Body of pancreas (tissue), 4 donors: Measurements from ENCODE around the gene GUK1. TPM values are rescaled to one million over a fixed set of nuclear protein-coding genes. Genes with fewer than 3 reads are reported as not detected.
A peak's percentile ranks its signal among the peaks of the same experiment; 100 is the strongest.

Source experiments
- ATAC-seq: fragments of 150-250 bp; one replicate; pipeline ENCODE4 v1.9.1; 2016
- DNase-seq, 4 donors: peaks; one replicate each; pipeline ENCODE4 v3.0.0-alpha.2; 2019
- H3K27ac ChIP-seq, 4 donors: fragments of 200-600 bp; sonication (generic); 1 replicate in 3 of 4; 2 replicates in 1 of 4; pipeline versions ENCODE4 v1.5.1 to v1.6.1; 2016 to 2019; ENCODE audit warnings: mild to moderate bottlenecking in 1 of 4, mixed read lengths in 1 of 4, moderate library complexity in 1 of 4
- H3K27me3 ChIP-seq, 2 donors: fragments of 200-600 bp; sonication (generic); one replicate each; pipeline ENCODE4 v1.6.0; 2016; ENCODE audit warnings: mild to moderate bottlenecking in 1 of 2
- H3K36me3 ChIP-seq, 2 donors: fragments of 200-600 bp; sonication (generic); replicated peaks in 1 of 2; 2 replicates each; pipeline ENCODE4 v1.5.1; 2016; ENCODE audit warnings: low read depth in 2 of 2; ENCODE audit not compliant: insufficient read depth in 1 of 2
- H3K4me1 ChIP-seq: fragments of 200-600 bp; sonication (generic); one replicate; pipeline ENCODE4 v1.6.0; 2016
- H3K4me3 ChIP-seq, 2 donors: fragments of 200-600 bp; sonication (generic); 1 replicate in 1 of 2; 2 replicates in 1 of 2; pipeline ENCODE4 v1.5.1; 2016 to 2019
- H3K9me3 ChIP-seq, 3 donors: fragments of 200-600 bp; sonication (generic); 1 replicate in 2 of 3; 2 replicates in 1 of 3; pipeline ENCODE4 v1.5.1; 2016
- POLR2A ChIP-seq, 3 donors: fragments of 450-650 bp; IDR thresholded peaks; one replicate each; pipeline ENCODE4 v1.6.1; 2016; ENCODE audit warnings: antibody characterized with exemption in 3 of 3, mild to moderate bottlenecking in 2 of 3
- WGBS, 2 donors: methylation state at CpG; one replicate each; pipeline ENCODE4 v1.1.5; 2017; 5-methylcytosine and 5-hydroxymethylcytosine counted together
- intact Hi-C: fragments of 100-400 bp; cut with DNase I; formaldehyde crosslinking; loops from one replicate; pipeline ENCODE4 v1.15.1; 2023
- total RNA-seq, 2 donors: library from RNA; depleted of rRNA; stranded (reverse); fragments of >200 nt; gene quantifications; one replicate each; pipeline ENCODE4 v1.1.0, GENCODE V29; 2016
- TF ChIP-seq, protein P1 (sequence below), 7 experiments: fragments of 450-650 bp in 4 of 7; fragments of 200-600 bp in 3 of 7; sonication (generic) in 3 of 7; IDR thresholded peaks; one replicate each; pipeline ENCODE4 v1.5.1; 2016 to 2019; ENCODE audit warnings: antibody characterized with exemption in 7 of 7

Gene GUK1
- total RNA-seq, 2 donors from 2014 or later, result 210 to 216 TPM

DNA sequence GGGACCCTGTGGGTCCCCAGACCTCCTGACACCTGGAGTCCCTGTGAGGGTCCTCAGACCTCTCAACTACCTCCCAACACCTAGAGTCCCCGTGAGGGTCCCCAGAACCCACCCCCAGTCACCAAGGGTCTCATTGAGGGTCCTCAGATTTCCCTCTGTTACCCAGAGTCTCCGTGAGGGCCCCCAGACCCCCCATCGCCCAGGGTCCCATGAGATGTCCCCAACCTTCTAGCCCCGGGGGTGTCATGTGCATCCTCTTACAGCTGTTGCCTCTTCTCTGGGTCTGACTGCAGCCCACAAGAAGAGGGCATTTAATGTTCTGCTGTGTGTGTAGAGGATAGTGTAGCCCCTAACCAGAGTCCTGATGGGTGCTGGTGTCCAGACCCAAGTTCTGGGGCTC, 7.7 kb downstream of the GUK1 start:
- DNase-seq (peak in 1 of 4 donors; percentile 1), ATAC-seq (no peak)
- H3K4me1 ChIP-seq, result peaks cover 38% of the 10 kb centered on the region
- H3K36me3 ChIP-seq, result peaks cover 0 to 14% of the 10 kb centered on the region in 2 donors
- intact Hi-C loops, result no loop called here
- WGBS, 2 donors, result 89 to 91% methylated on average over 3 to 4 of the region's 4 CpGs
- H3K4me3 ChIP-seq, result no peak overlapping the region
- H3K27me3 ChIP-seq, result no peaks in the 10 kb centered on the region
- H3K9me3 ChIP-seq, result no peaks in the 10 kb centered on the region
- TF ChIP-seq, protein P1, sequence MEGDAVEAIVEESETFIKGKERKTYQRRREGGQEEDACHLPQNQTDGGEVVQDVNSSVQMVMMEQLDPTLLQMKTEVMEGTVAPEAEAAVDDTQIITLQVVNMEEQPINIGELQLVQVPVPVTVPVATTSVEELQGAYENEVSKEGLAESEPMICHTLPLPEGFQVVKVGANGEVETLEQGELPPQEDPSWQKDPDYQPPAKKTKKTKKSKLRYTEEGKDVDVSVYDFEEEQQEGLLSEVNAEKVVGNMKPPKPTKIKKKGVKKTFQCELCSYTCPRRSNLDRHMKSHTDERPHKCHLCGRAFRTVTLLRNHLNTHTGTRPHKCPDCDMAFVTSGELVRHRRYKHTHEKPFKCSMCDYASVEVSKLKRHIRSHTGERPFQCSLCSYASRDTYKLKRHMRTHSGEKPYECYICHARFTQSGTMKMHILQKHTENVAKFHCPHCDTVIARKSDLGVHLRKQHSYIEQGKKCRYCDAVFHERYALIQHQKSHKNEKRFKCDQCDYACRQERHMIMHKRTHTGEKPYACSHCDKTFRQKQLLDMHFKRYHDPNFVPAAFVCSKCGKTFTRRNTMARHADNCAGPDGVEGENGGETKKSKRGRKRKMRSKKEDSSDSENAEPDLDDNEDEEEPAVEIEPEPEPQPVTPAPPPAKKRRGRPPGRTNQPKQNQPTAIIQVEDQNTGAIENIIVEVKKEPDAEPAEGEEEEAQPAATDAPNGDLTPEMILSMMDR (IDR thresholded peaks at IDR 0.05), result no peak
- no peak for TF ChIP-seq POLR2A (IDR thresholded peaks at IDR 0.05)
- H3K27ac ChIP-seq, result peak overlapping the region in 1 of 4 donors; percentile 25

- Histone ChIP-seq H3K4me3 (no peak overlapping the region), H3K4me1 (peaks cover 32% of the 10 kb centered on the region), H3K9me3 (no peaks in the 10 kb centered on the region), H3K27ac (peak overlapping the region in 2 of 4 donors; percentile 51 to 71), H3K36me3 (peaks cover 0 to 14% of the 10 kb centered on the region in 2 donors), H3K27me3 (no peaks in the 10 kb centered on the region)
- no peak for ATAC-seq
- intact Hi-C loops, result no loop called here
- 50 to 67% methylated on average over 2 to 17 of the region's 18 CpGs for WGBS, 2 donors
- no peak for TF ChIP-seq POLR2A (IDR thresholded peaks at IDR 0.05)
- TF ChIP-seq, protein P1 (IDR thresholded peaks at IDR 0.05), result no peak
- peak in 2 of 4 donors; percentile 4 to 11 for DNase-seq
Observed at GRCh38 chr1:228148196-228148861, 8.2 kb downstream of the GUK1 start.

GRCh38 chr1:228148935-228149405, 8.9 kb downstream of the GUK1 start:
- Histone ChIP-seq H3K4me3 (no peak overlapping the region), H3K4me1 (peaks cover 27% of the 10 kb centered on the region), H3K27me3 (no peaks in the 10 kb centered on the region), H3K27ac (peak overlapping the region in 2 of 4 donors; percentile 51 to 71), H3K36me3 (peaks cover 0 to 14% of the 10 kb centered on the region in 2 donors), H3K9me3 (no peaks in the 10 kb centered on the region)
- intact Hi-C loops, result no loop called here
- TF ChIP-seq, protein P1 (IDR thresholded peaks at IDR 0.05), result no peak
- no peak for TF ChIP-seq POLR2A (IDR thresholded peaks at IDR 0.05)
- WGBS, 2 donors, result 66 to 80% methylated on average over 1 to 8 of the region's 8 CpGs
- no peak for ATAC-seq
- peak in 2 of 4 donors; percentile 2 to 9 for DNase-seq

- WGBS, 2 donors, result 72 to 89% methylated on average over 8 to 15 of the region's 17 CpGs
- no peaks in the 10 kb centered on the region for H3K9me3 ChIP-seq
- ATAC-seq (no peak), DNase-seq (peak in 2 of 4 donors; percentile 9 to 12)
- peaks cover 0 to 14% of the 10 kb centered on the region in 2 donors for H3K36me3 ChIP-seq
- H3K4me1 ChIP-seq, result peaks cover 22% of the 10 kb centered on the region
- H3K27ac ChIP-seq, result peak within 1 kb of the TSS; percentile 4 to 71 (median 45)
- no peak within 1 kb of the TSS for H3K4me3 ChIP-seq
- H3K27me3 ChIP-seq, result no peaks in the 10 kb centered on the region
- intact Hi-C loops, result no loop called here
- TF ChIP-seq POLR2A (IDR thresholded peaks at IDR 0.05), result no peak
- TF ChIP-seq, protein P1 (IDR thresholded peaks at IDR 0.05), result no peak
Observed at GRCh38 chr1:228149406-228150119, 9.5 kb downstream of the GUK1 start, which contains the start of gene GJC2. TSS of gene GJC2 (plus strand) at chr1:228149930. CDS start at chr1:228157759, 7,829 bp downstream.
